HG02623 (cell line): Measurements from ENCODE around the gene BRD9.
"Not testable (repeated sequence)": the region's sequence is repeated elsewhere in the genome, so short reads cannot be mapped to it uniquely, and the experiment has no call there.

Experiments
- ATAC-seq: cut with Tn5 transposase; IDR thresholded peaks from one replicate; pipeline ENCODE4 v1.9.1; 2021; ENCODE audit warnings: moderate library complexity; ENCODE audit not compliant: unreplicated experiment

Gene BRD9

GRCh38 chr5:880816-881550 is 11.6 kb downstream of the BRD9 start:
- no peak for ATAC-seq

GRCh38 chr5:878677-879076 is 13.9 kb downstream of the BRD9 start:
- not testable (repeated sequence) for ATAC-seq

GRCh38 chr5:878125-878524 is 14.5 kb downstream of the BRD9 start:
- ATAC-seq = no peak

- no peak for ATAC-seq
Measured at GRCh38 chr5:876398-877365, 15.9 kb downstream of the BRD9 start.

GRCh38 chr5:875931-876330 is 16.7 kb downstream of the BRD9 start:
- no peak for ATAC-seq

- ATAC-seq = no peak
Measured at GRCh38 chr5:873328-873727, 19.3 kb downstream of the BRD9 start.

GRCh38 chr5:872301-872700 is 20.3 kb downstream of the BRD9 start:
- no peak for ATAC-seq

- no peak for ATAC-seq
Measured at GRCh38 chr5:871596-872298, 20.9 kb downstream of the BRD9 start.

- ATAC-seq = no peak
Measured at GRCh38 chr5:870956-871355, 21.6 kb downstream of the BRD9 start.

- ATAC-seq = no peak
Measured at GRCh38 chr5:868428-869135, 24.0 kb downstream of the BRD9 start.

- no peak for ATAC-seq
Measured at GRCh38 chr5:867300-867870, 25.2 kb downstream of the BRD9 start.

- ATAC-seq = no peak
Measured at GRCh38 chr5:865771-866170, 26.8 kb downstream of the BRD9 start.

- no peak for ATAC-seq
Measured at GRCh38 chr5:865168-865521, 27.5 kb downstream of the BRD9 start.

GRCh38 chr5:864492-865167 is 28.0 kb downstream of the BRD9 start:
- ATAC-seq = no peak

- ATAC-seq = no peak
Measured at GRCh38 chr5:863244-863805, 29.3 kb downstream of the BRD9 start.

GRCh38 chr5:862367-863243 is 30.0 kb downstream of the BRD9 start:
- ATAC-seq = no peak

GRCh38 chr5:861442-862366 is 30.9 kb downstream of the BRD9 start:
- no peak for ATAC-seq
